HG02973 (cell line): Measurements from ENCODE around the gene RAB26.

Experiments
- ATAC-seq: cut with Tn5 transposase; IDR thresholded peaks from one replicate; pipeline ENCODE4 v1.9.1; 2021; ENCODE audit warnings: moderate library complexity; ENCODE audit not compliant: unreplicated experiment

Gene RAB26

DNA sequence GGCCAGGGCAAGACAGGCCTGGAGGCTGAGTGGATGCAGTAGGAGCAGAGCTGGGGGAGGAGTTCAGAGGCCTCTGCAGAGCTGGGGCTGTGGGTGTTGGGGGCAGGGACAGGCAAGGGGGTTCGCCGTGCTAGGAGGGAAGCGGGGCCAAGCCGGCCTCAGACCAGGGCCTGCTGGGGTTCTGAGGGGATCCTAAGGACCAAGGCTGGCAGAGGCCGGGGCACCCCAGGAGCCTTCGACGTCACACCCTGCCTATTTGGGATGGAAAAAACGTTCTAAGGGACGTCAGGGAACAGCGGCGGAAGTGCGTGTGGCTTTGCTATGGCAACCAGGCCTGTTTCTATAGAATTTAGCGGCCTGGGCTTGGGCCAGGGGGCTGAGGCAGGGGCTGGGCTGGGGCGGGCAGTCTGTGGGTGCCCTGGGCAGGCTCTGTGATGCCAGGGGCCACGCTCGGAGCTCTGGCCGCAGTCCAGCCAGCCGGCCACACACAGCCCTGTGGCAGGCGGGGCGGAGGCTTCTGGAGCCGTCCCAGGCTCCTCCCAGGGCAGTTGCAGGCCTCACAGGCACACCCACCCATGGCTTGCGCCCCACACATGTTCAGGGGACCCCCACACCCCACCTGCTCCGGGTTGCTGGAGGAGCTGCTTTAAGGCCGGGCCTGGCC, 10.9 kb downstream of the RAB26 start:
- ATAC-seq: no peak

GRCh38 chr16:2160915-2161551, 12.6 kb downstream of the RAB26 start:
- ATAC-seq: no peak

DNA sequence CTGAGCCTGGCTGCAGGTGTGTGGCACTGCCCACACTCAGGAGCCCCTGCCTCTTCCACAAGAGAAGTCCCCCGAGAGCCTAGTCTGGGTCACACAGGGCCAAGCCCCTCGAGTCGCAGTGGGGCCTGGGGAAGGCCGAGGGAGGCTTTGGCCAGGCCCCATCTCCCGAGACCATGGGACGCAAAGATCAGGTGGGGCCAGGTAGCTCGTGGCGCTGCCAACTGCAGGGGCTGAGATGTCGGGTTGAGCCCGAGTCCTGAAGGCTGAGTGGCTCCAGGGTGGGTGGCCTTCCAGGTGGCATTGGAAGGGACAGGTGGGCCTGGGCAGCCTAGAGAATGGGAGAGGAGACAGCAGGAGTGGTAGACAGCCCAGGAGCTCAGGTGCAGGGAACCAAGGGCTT, 13.5 kb downstream of the RAB26 start:
- ATAC-seq: no peak

DNA sequence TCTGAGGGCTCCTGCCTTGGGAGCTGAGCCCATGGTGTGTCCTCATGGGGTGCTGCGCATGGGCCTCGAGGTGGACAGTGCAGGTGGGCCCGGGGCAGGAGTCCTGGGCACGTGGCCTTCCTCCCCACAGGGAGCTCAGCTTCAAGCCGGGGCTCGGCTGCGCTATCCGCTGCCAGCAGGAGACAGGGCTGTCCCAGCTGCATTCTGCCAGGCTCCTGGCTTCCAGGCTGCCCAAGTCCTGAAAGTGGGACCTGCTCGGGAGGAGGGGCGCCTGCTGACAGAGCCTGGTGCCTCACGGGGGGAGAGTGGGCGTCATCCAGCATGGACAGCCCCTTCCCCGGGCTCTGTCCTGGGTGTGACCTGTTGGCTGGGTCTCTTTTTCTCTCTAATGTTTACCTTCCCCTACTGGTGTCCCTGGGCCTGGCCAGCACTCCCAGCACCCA, 14.3 kb downstream of the RAB26 start:
- no peak for ATAC-seq

DNA sequence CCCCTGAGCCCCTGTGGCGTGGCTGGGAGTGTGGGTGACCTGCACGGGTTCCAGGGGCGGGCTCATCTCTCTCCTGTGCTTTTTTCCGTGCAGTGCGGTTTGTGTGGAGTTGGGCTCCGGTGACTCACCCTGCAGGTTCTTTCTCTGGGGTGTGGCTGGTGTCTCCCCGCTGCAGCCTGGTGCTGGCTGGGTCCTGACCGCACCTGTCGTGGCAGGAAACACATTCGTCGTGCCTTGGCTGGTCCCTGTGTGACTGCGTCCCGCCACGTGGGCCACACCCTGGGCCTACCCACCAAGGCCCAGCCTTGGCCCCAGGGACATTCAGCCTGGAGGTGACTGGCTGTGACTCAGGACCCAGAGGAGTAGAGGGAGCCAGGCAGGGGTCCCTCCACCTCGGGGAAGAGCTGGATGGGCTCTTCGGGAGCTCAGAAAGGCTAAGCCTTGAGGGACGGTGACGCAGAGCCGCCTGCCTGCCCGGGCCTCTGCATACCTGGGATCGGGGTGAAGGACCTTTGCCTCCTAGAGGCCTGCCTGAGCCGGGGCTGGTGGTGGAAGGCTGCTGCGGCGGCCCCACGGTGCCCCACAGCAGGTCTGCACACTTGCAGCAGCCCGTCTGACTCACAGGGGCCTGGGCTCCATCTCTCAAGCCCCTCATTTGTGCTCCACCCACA, 14.9 kb downstream of the RAB26 start:
- ATAC-seq: no peak

DNA sequence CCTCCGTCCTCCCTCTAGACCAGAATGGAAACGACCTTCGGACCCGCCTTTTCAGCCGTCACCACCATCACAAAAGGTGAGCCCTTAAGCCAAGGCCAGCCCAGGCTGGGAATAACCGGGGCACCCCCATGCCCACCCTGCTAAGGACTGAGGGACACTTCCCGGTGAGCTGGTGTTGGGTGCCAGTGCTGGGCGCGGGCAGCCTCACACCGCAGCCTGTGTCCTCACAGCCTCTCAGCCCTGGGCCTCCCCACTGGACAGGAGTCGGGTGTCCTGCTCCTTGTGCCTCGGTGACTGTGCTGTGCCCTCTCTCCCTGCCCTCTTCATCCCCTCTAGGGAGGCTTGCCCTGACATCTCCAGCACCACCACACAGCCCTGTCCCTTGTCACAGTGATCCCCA, 17.4 kb downstream of the RAB26 start:
- ATAC-seq: no peak

DNA sequence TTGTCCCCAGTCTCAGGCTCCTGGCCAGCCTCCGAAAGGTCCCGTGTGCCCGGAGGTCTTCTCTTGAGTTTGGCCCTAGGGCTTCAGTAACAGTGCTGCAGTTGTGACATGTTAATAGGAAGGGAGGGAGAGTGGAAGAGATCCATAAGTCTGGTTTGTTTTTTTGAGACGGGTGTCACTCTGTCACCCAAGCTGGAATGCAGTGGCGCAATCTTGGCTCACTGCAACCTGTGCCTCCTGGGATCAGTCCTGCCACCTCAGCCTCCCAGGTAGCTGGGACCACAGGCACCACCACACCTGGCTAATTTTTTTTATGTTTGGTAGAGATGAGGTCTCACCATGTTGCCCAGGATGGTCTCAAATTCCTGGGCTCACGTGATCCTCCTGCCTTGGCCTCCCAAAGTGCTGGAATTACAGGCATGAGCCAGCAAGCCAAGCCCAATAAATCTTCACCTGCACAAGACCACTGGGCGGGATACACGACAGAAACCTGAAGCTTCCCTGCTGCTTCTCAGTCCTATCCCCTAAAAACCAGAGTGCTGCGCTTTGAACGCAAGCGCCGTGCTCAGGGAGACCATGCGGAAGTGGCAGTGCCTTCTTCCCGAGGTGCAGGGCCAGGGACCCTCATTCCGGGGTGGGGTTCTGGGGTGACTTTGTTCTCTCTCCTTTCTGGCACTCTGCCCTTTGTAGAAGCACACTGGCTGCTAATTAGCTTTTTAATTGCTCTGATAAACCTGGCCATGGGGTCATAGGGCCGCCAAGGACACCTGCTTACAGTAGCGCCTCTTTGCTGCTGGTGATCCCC, 18.0 kb downstream of the RAB26 start:
- ATAC-seq: no peak

- no peak for ATAC-seq
These were observed 18.7 kb downstream of the RAB26 start for GRCh38 chr16:2167068-2167638.

DNA sequence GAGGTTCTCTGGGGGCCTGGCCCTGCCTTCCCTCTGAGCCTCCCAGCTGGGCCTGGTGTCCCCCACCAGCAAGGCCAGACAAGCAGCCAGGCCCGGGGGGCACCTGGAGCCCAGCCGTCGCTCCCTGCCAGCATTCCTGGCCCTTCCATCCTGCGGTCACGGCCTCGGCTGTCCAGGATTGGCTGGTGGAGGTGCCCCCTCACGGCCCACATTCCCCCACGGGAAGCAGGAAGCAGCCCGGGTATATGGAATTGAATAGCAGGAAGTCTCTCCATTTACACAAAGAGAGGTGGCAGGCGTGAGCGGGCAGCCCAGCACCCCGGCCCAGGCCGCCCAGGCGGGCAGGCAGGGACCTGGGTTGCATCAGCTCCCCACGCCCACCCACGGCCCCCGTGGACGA, 21.7 kb downstream of the RAB26 start:
- no peak for ATAC-seq

DNA sequence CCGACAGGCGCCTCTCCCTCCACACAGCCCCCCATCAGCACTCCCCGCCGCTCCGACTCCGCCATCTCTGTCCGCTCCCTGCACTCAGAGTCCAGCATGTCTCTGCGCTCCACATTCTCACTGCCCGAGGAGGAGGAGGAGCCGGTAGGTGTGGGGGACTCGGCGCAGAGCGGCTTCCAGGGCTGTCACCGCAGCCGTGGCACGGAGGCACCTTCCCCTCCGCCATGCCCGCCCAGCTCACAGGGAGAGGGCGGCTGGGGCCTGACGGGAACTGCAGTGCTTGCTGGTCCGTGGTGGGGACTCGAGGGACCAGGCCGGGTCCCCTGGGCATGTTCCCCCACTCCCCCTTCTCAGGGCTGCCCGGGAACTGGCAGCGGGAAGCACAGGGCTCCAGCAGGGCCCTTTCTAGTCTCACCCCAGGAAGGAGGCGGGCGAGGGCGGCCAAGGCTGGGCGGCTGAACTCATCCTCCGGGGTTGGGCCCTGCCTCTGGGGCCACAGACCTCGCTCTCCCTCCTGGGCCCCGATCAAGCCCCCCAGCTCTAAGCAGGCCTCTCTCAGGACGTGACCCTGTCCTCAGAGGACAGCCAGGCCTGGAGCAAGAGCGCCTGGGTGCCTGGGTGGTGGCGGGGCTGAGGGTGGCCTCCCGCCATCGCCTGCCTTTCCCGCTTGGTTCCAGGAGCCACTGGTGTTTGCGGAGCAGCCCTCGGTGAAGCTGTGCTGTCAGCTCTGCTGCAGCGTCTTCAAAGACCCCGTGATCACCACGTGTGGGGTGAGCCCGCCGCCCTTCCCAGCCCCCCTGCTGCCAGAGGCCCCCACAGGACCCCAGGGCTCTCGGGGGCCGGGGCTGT, 22.4 kb downstream of the RAB26 start:
- ATAC-seq: no peak

DNA sequence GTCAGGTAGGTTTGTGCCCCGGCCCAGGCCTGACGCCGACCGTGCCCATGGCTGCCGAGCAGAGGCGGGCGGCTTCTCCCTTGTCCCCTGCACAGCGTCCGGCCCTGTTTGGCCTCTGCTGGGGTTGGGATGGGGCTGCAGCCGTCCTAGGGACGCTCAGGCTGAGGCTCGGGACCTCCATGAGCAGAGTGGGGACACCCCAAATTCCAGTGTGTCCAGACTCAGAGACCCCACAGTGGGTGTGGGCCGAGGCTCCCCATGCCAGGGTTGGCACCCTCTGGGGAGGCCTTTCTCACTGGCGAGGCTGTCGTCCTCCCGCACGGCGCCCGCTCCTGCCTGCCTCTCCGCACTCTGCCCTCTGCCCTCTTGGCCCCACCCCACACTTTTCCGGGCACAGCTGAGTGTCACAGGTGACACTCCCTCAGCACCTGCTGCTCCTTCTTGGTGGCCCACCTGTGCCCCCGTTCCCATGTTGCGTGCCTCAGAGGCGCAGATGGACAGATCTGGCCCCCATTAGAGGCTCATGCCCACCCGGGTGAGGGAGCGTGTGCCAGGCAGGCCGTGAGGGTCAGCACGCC, 23.3 kb downstream of the RAB26 start:
- no peak for ATAC-seq

DNA sequence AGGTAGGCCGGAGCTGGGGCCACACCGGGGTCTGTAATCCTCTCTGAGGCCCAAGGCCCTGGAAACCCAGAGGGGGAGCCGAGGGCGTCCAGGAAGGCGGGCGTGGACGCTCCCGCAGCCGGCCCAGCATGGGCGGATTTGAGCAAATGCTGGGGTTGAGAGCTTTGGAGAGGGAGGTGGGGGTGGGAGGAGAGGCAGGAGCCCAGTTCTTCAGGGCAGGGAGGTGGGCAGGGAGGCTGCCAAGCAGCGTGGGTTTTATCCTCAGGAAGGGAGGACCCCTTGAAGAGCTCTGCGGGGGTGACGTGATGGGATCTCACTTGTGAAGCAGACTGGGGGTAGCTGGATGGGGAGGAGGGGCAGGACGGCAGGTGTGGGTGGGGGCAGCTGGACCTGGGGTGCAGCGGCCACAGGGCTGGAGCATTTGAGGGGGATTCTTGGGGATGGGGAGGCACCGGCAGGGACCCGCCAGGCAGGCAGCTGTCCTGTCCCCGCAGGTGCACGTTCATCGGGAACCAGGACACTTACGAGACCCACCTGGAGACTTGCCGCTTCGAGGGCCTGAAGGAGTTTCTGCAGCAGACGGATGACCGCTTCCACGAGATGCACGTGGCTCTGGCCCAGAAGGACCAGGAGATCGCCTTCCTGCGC, 24.4 kb downstream of the RAB26 start:
- no peak for ATAC-seq

DNA sequence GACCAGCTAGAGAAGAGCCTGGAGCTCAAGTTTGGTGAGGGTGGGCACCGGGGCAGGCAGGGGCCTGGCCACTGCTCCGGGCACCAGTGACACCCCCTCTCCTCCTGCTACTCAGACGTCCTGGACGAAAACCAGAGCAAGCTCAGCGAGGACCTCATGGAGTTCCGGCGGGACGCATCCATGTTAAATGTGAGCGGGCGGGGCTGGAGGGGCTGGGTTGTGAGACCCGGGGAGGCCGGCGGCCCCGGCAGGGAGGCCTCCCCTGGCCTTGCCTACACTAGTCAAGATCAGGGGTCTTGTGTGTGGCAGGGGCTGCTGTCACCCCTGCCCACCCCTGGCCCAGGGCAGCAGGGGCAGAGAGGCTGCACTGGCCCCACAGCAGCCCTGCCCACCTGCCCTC, 24.9 kb downstream of the RAB26 start:
- no peak for ATAC-seq

- no peak for ATAC-seq
These were observed 25.5 kb downstream of the RAB26 start for GRCh38 chr16:2173916-2174315.

GRCh38 chr16:2174396-2175131, 26.1 kb downstream of the RAB26 start:
- no peak for ATAC-seq

- ATAC-seq: no peak
These were observed 27.0 kb downstream of the RAB26 start for GRCh38 chr16:2175454-2175853.

DNA sequence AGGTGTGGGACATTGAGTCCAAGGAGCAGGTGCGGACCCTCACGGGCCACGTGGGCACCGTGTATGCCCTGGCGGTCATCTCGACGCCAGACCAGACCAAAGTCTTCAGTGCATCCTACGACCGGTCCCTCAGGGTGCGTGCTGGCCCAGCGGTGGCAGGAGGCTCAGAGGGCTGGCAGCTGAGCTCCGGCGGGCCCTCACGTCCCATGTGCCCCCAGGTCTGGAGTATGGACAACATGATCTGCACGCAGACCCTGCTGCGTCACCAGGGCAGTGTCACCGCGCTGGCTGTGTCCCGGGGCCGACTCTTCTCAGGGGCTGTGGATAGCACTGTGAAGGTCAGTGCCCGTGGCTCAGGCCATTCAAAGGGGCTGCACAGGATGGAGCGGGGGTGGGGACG, 27.6 kb downstream of the RAB26 start:
- ATAC-seq: no peak

DNA sequence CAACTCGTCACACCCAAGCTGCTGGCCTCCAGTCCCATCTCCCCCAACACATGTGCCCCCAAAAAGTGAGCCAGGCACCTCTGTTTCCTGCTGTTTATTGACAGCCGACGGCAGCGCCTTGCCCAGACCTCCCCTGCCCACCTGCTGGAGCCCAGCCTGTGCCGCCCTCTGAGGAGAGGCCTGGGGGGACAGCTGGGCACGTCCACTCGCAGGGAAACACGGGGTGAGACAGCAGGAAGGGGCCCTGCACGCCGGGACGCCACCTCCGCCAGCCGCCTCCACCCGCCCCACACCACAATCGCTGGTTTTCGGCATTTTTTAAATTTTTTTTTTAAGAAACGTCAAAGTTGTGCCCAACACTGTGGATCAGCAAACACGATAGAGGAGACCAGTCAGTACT, 28.7 kb downstream of the RAB26 start:
- no peak for ATAC-seq

DNA sequence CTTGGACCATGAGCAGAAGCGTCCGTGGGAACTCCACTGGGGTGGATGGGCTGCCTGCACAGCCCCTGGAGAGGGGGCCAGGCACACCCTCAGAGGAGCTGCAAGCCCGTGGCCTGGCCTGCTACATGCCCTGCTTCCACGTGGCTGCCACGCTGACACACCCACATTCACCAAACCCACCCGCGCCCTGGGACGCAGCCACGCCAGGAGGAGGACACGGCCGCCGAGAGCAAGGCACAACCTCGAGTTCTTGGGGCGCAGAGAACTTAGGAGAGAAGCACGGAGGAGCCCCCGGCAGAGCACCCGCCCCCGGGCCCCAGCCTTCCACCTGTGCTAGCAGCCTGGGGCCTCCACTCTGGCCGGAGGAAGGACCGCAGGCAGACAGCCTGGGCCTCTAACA, 29.1 kb downstream of the RAB26 start:
- no peak for ATAC-seq
